B cell (primary cell): ENCODE measurements around the gene P4HA1. TPM values are rescaled to one million over a fixed set of nuclear protein-coding genes. Genes with fewer than 3 reads are reported as not detected.

Source experiments
- ATAC-seq: fragments of 200-7000 bp; cut with Tn5 transposase; one replicate; pipeline ENCODE4 v1.10.0; 2021; ENCODE audit warnings: low read depth, mild to moderate bottlenecking, moderate number of reproducible peaks, moderate library complexity
- CTCF ChIA-PET: fragments of 350-600 bp; sonication (Branson Sonifier 250); formaldehyde crosslinking; loops from one replicate; lab custom pipeline; 2021; ENCODE audit warnings: antibody characterized with exemption, inconsistent platforms; lab: Charles Lee
- POLR2A ChIA-PET: fragments of 350-600 bp; sonication (Branson Sonifier 250); formaldehyde crosslinking; loops from one replicate; lab custom pipeline; 2021; ENCODE audit warnings: antibody characterized with exemption; lab: Charles Lee
- DNase-seq: peaks from one replicate; pipeline ENCODE4 v3.0.0; 2013
- H2AFZ ChIP-seq: 2 replicates; pipeline ENCODE4 v1.6.1; 2012; ENCODE audit warnings: mild to moderate bottlenecking, low read depth, low read length; ENCODE audit not compliant: insufficient read depth, poor library complexity, severe bottlenecking
- H3K27ac ChIP-seq, 2 donors: 1 replicate in 1 of 2; 2 replicates in 1 of 2; pipeline ENCODE4 v1.5.1; 2012 to 2013; ENCODE audit warnings: low read length in 2 of 2, mild to moderate bottlenecking in 2 of 2, moderate library complexity in 1 of 2
- H3K27me3 ChIP-seq, 4 experiments: fragments of 200-600 bp in 1 of 4; sonication (generic) in 1 of 4; replicated peaks in 1 of 4; 1 replicate in 2 of 4; 2 replicates in 2 of 4; pipeline versions ENCODE4 v1.6.1 to v1.7.0; 2013 to 2016; ENCODE audit warnings: low read length in 3 of 4, mild to moderate bottlenecking in 2 of 4, mixed read lengths in 1 of 4, moderate library complexity in 1 of 4; ENCODE audit not compliant: insufficient read depth in 4 of 4, control insufficient read depth in 3 of 4; ENCODE audit errors: control extremely low read depth in 1 of 4
- H3K36me3 ChIP-seq, 2 experiments: replicated peaks in 1 of 2; 1 replicate in 1 of 2; 2 replicates in 1 of 2; pipeline versions ENCODE4 v1.6.1 to v1.7.1; 2013; ENCODE audit warnings: low read length in 1 of 2; ENCODE audit not compliant: insufficient read depth in 2 of 2, control insufficient read depth in 1 of 2; ENCODE audit errors: control extremely low read depth in 1 of 2, extremely low read depth in 1 of 2
- H3K4me1 ChIP-seq, 2 donors: fragments of 200-600 bp in 1 of 2; sonication (generic) in 1 of 2; 1 replicate in 1 of 2; 2 replicates in 1 of 2; pipeline versions ENCODE4 v1.5.1 to v1.6.1; 2013 to 2017; ENCODE audit warnings: low read length in 2 of 2; ENCODE audit not compliant: control insufficient read depth in 2 of 2, insufficient read depth in 2 of 2
- H3K4me2 ChIP-seq: replicated peaks from 2 replicates; pipeline ENCODE3; 2012; ENCODE audit warnings: mild to moderate bottlenecking, low read depth, low read length; ENCODE audit not compliant: poor library complexity, severe bottlenecking
- H3K4me3 ChIP-seq, 5 experiments: fragments of 200-600 bp in 1 of 5; sonication (generic) in 1 of 5; 1 replicate in 3 of 5; 2 replicates in 2 of 5; pipeline versions ENCODE4 v1.5.1 to v1.7.0; 2011 to 2016; ENCODE audit warnings: low read length in 4 of 5, mild to moderate bottlenecking in 4 of 5, low read depth in 2 of 5, control low read depth in 1 of 5, moderate library complexity in 1 of 5; ENCODE audit not compliant: insufficient read depth in 1 of 5; ENCODE audit errors: control extremely low read depth in 1 of 5, extremely low read depth in 1 of 5
- H3K79me2 ChIP-seq: fragments of 200-600 bp; sonication (generic); one replicate; pipeline ENCODE4 v1.6.0; 2016; ENCODE audit warnings: low read length; ENCODE audit not compliant: control insufficient read depth, insufficient read depth
- H3K9ac ChIP-seq: fragments of 200-600 bp; sonication (generic); 2 replicates; pipeline ENCODE4 v1.6.1; 2017; ENCODE audit warnings: mild to moderate bottlenecking, low read length, moderate library complexity
- H3K9me3 ChIP-seq, 3 donors: one replicate each; pipeline versions ENCODE4 v1.6.1 to v1.7.1; 2013; ENCODE audit warnings: low read length in 2 of 3; ENCODE audit not compliant: control insufficient read depth in 2 of 3, insufficient read depth in 1 of 3; ENCODE audit errors: control extremely low read depth in 1 of 3
- H4K20me1 ChIP-seq: 2 replicates; pipeline ENCODE4 v1.6.0; 2012; ENCODE audit warnings: mild to moderate bottlenecking, low read length; ENCODE audit not compliant: insufficient read depth, control insufficient read depth, poor library complexity, severe bottlenecking
- H3K27ac Mint-ChIP-seq: one replicate; pipeline ENCODE4 v1.8.0; 2021; ENCODE audit warnings: mixed read lengths
- H3K27me3 Mint-ChIP-seq: one replicate; pipeline ENCODE4 v1.8.0; 2021; ENCODE audit warnings: mixed read lengths
- H3K4me1 Mint-ChIP-seq: one replicate; pipeline ENCODE4 v1.8.0; 2021; ENCODE audit warnings: mixed read lengths
- H3K4me3 Mint-ChIP-seq: one replicate; pipeline ENCODE4 v1.8.0; 2021; ENCODE audit warnings: mixed read lengths
- H3K9me3 Mint-ChIP-seq: one replicate; pipeline ENCODE4 v1.8.0; 2022; ENCODE audit warnings: mixed read lengths; ENCODE audit not compliant: insufficient read depth
- CTCF ChIP-seq: fragments of 200-600 bp; IDR thresholded peaks from one replicate; pipeline ENCODE4 v1.8.0; 2022; ENCODE audit warnings: antibody characterized with exemption, mild to moderate bottlenecking
- EZH2 ChIP-seq: IDR thresholded peaks from 2 replicates; pipeline ENCODE4 v1.6.1; 2012; ENCODE audit warnings: borderline replicate concordance, low read depth, mild to moderate bottlenecking, moderate library complexity, low read length; ENCODE audit not compliant: insufficient read depth, poor library complexity, severe bottlenecking
- WGBS: methylation state at CpG from one replicate; pipeline ENCODE4 v1.1.5; 2013; ENCODE audit warnings: missing lambda C conversion rate; ENCODE audit not compliant: insufficient coverage; 5-methylcytosine and 5-hydroxymethylcytosine counted together
- intact Hi-C: fragments of 100-400 bp; cut with micrococcal nuclease; formaldehyde crosslinking; loops from one replicate; pipeline ENCODE4 v1.10.0; 2022
- polyA plus RNA-seq: library from polyadenylated mRNA; depleted of rRNA; stranded (reverse); fragments of >200 nt; gene quantifications from 2 replicates; pipeline ENCODE4 v1.2.3, GENCODE V29; 2012
- total RNA-seq, 2 donors: library from RNA; stranded (reverse); fragments of 120-200 nt in 1 of 2; gene quantifications; 1 replicate in 1 of 2; 2 replicates in 1 of 2; pipeline versions ENCODE4 v1.2.3 to v1.2.4, GENCODE V29; 2013 to 2022

The P4HA1 gene
- total and polyA plus RNA-seq, 2 donors (not counting 1 experiment from before 2014, with no cell fraction given): 12.8 to 19.0 TPM

GRCh38 chr10:73018632-73019031, 78.0 kb downstream of the P4HA1 start:
- no peak for DNase-seq
- intact Hi-C loops: no loop called here
- ChIA-PET CTCF (no interaction called here), POLR2A (no interaction called here)
- WGBS: 100% methylated on average over 1 of the region's 1 CpG
- Mint-ChIP-seq H3K27ac (no peak overlapping the region), H3K27me3 (no peaks in the 10 kb centered on the region), H3K4me3 (no peak overlapping the region), H3K9me3 (no peaks in the 10 kb centered on the region), H3K4me1 (no peaks in the 10 kb centered on the region)
- H3K9me3 ChIP-seq: no peaks in the 10 kb centered on the region
- no peak overlapping the region for H2AFZ ChIP-seq
- no peak overlapping the region for H3K4me3 ChIP-seq
- peaks cover 11 to 43% of the 10 kb centered on the region in 2 experiments for H3K36me3 ChIP-seq
- H3K4me1 ChIP-seq: no peaks in the 10 kb centered on the region
- ATAC-seq: no peak
- no peak overlapping the region for H3K27ac ChIP-seq
- no peak for TF ChIP-seq CTCF
- TF ChIP-seq EZH2: no peak
- H3K9ac ChIP-seq: no peak overlapping the region
- H3K79me2 ChIP-seq: no peaks in the 10 kb centered on the region
- H3K27me3 ChIP-seq: no peaks in the 10 kb centered on the region
- peaks cover 11% of the 10 kb centered on the region for H4K20me1 ChIP-seq
- H3K4me2 ChIP-seq: no peak overlapping the region

GRCh38 chr10:73017955-73018480, 78.6 kb downstream of the P4HA1 start:
- no peak overlapping the region for H3K27ac Mint-ChIP-seq
- TF ChIP-seq CTCF (no peak), EZH2 (no peak)
- H3K9me3 Mint-ChIP-seq: no peaks in the 10 kb centered on the region
- H3K27me3 Mint-ChIP-seq: no peaks in the 10 kb centered on the region
- Histone ChIP-seq H3K79me2 (no peaks in the 10 kb centered on the region), H3K27ac (no peak overlapping the region), H3K9ac (no peak overlapping the region), H3K9me3 (no peaks in the 10 kb centered on the region), H3K36me3 (peaks cover 11 to 47% of the 10 kb centered on the region in 2 experiments), H4K20me1 (peaks cover 11% of the 10 kb centered on the region), H3K4me2 (no peak overlapping the region), H2AFZ (no peak overlapping the region), H3K4me3 (no peak overlapping the region), H3K4me1 (no peaks in the 10 kb centered on the region), H3K27me3 (no peaks in the 10 kb centered on the region)
- no peaks in the 10 kb centered on the region for H3K4me1 Mint-ChIP-seq
- ChIA-PET POLR2A (interaction anchor here (0.5 kb wide), 1 partner anchor 60 kb away, joined by 3 read pairs; no protein-coding TSS in a partner anchor), CTCF (no interaction called here)
- ATAC-seq: no peak
- DNase-seq: no peak
- intact Hi-C loops: no loop called here
- no peak overlapping the region for H3K4me3 Mint-ChIP-seq
- WGBS: 77% methylated on average over 2 of the region's 2 CpGs
